ENCODE data around the gene VPS18.
A peak's percentile ranks its signal among the peaks of the same experiment; 100 is the strongest.

Gene VPS18

GRCh38 chr15:40917585-40917984, 23.3 kb downstream of the VPS18 start:
- DNase-seq (ENCODE audit: insufficient read length, low spot score) (no peak), FAIRE-seq (no peak)

- DNase-seq (ENCODE audit: insufficient read length, low spot score) (no peak), FAIRE-seq (no peak)
Measured at GRCh38 chr15:40918146-40918798, 24.0 kb downstream of the VPS18 start.

GRCh38 chr15:40918799-40919392, 24.6 kb downstream of the VPS18 start:
- DNase-seq (ENCODE audit: insufficient read length, low spot score), result no peak
- FAIRE-seq, result no peak

GRCh38 chr15:40921949-40922607, 27.8 kb downstream of the VPS18 start:
- DNase-seq (ENCODE audit: insufficient read length, low spot score) (no peak), FAIRE-seq (no peak)

GRCh38 chr15:40922608-40923005, 28.4 kb downstream of the VPS18 start:
- no peak for DNase-seq (ENCODE audit: insufficient read length, low spot score)
- no peak for FAIRE-seq

- DNase-seq (ENCODE audit: insufficient read length, low spot score) (no peak), FAIRE-seq (no peak)
Measured at GRCh38 chr15:40923551-40923950, 29.3 kb downstream of the VPS18 start.

GRCh38 chr15:40925495-40925862, 31.2 kb downstream of the VPS18 start:
- DNase-seq (ENCODE audit: insufficient read length, low spot score) (no peak), FAIRE-seq (no peak)

GRCh38 chr15:40925863-40926658, 31.8 kb downstream of the VPS18 start:
- DNase-seq (ENCODE audit: insufficient read length, low spot score) (no peak), FAIRE-seq (no peak)

GRCh38 chr15:40926659-40927494, 32.6 kb downstream of the VPS18 start:
- FAIRE-seq, result no peak

GRCh38 chr15:40927495-40927872, 33.2 kb downstream of the VPS18 start:
- DNase-seq (ENCODE audit: insufficient read length, low spot score), result no peak
- FAIRE-seq, result no peak

More at GRCh38 chr15:40926659-40927494, 32.6 kb downstream of the VPS18 start:
- DNase-seq (ENCODE audit: insufficient read length, low spot score), result no peak

GRCh38 chr15:40927873-40928806, 33.9 kb downstream of the VPS18 start:
- DNase-seq (ENCODE audit: insufficient read length, low spot score) (no peak), FAIRE-seq (no peak)

GRCh38 chr15:40928821-40929659, 34.8 kb downstream of the VPS18 start, which contains the start of gene DLL4:
Gene DLL4, plus strand, starts transcription at chr15:40929340. Its CDS starts 329 bp downstream, at chr15:40929669.
- peak; percentile 77 for DNase-seq (ENCODE audit: insufficient read length, low spot score)
- FAIRE-seq, result no peak

GRCh38 chr15:40929660-40930429, 35.6 kb downstream of the VPS18 start:
- no peak for FAIRE-seq
- DNase-seq (ENCODE audit: insufficient read length, low spot score), result no peak

- DNase-seq (ENCODE audit: insufficient read length, low spot score) (no peak), FAIRE-seq (no peak)
Measured at GRCh38 chr15:40930430-40931299, 36.4 kb downstream of the VPS18 start.

GRCh38 chr15:40931300-40932142, 37.3 kb downstream of the VPS18 start:
- DNase-seq (ENCODE audit: insufficient read length, low spot score) (no peak), FAIRE-seq (peak; percentile 55)

- DNase-seq (ENCODE audit: insufficient read length, low spot score), result no peak
- no peak for FAIRE-seq
Measured at GRCh38 chr15:40932156-40932555, 37.9 kb downstream of the VPS18 start.

Data from HTR-8/SVneo (cell line).